Heart right ventricle (tissue), 16 donors: ENCODE results near the gene IPCEF1. TPM values are rescaled to one million over a fixed set of nuclear protein-coding genes. Genes with fewer than 3 reads are reported as not detected.

Experiments used
- ATAC-seq, 8 donors: fragments of 200-7000 bp; cut with Tn5 transposase; one replicate each; pipeline ENCODE4 v1.9.1; 2020; ENCODE audit warnings: mild to moderate bottlenecking in 8 of 8, moderate library complexity in 8 of 8, moderate number of reproducible peaks in 1 of 8
- DNase-seq, 2 donors: peaks; one replicate each; pipeline ENCODE4 v3.0.0-alpha.2; 2020
- H3K27ac ChIP-seq, 10 donors: fragments of 200-600 bp; sonication (generic) in 2 of 10; one replicate each; pipeline versions ENCODE4 v1.5.0 to v1.8.0; 2020 to 2022; ENCODE audit warnings: mild to moderate bottlenecking in 3 of 10
- H3K27me3 ChIP-seq, 7 donors: fragments of 200-600 bp; one replicate each; pipeline ENCODE4 v1.8.0; 2021 to 2022; ENCODE audit warnings: mild to moderate bottlenecking in 2 of 7
- H3K36me3 ChIP-seq, 9 donors: fragments of 200-600 bp; sonication (generic) in 1 of 9; one replicate each; pipeline versions ENCODE4 v1.5.0 to v1.8.0; 2020 to 2022; ENCODE audit warnings: mild to moderate bottlenecking in 2 of 9
- H3K4me1 ChIP-seq, 9 donors: fragments of 200-600 bp; sonication (generic) in 1 of 9; one replicate each; pipeline versions ENCODE4 v1.5.0 to v1.8.0; 2020 to 2022; ENCODE audit warnings: mild to moderate bottlenecking in 4 of 9
- H3K4me3 ChIP-seq, 10 donors: fragments of 200-600 bp; sonication (generic) in 2 of 10; one replicate each; pipeline versions ENCODE4 v1.5.0 to v1.8.0; 2020 to 2022; ENCODE audit warnings: mild to moderate bottlenecking in 7 of 10, moderate library complexity in 2 of 10
- H3K9me3 ChIP-seq, 11 donors: fragments of 200-600 bp in 10 of 11; sonication (generic) in 2 of 11; one replicate each; pipeline versions ENCODE4 v1.5.0 to v1.8.0; 2013 to 2022; ENCODE audit warnings: mild to moderate bottlenecking in 2 of 11, control low read depth in 1 of 11, moderate library complexity in 1 of 11
- WGBS, 2 donors: extraction: QIAGEN DNeasy Blood & Tissue Kit; methylation state at CpG; one replicate each; pipeline ENCODE4 v1.1.7; 2013; ENCODE audit warnings: inconsistent platforms in 1 of 2; 5-methylcytosine and 5-hydroxymethylcytosine counted together
- intact Hi-C, 10 donors: fragments of 100-400 bp; cut with DNase I; formaldehyde crosslinking; loops; one replicate each; pipeline versions ENCODE4 v1.11.1 to v1.14.2; 2022
- polyA plus RNA-seq, 2 donors: library from polyadenylated mRNA; stranded (reverse); fragments of 200-250 nt; gene quantifications; one replicate each; pipeline ENCODE4 v1.2.3, GENCODE V29; 2013
- total RNA-seq, 10 donors: library from RNA; stranded (reverse); fragmentation: NEBNext Ultra II Directional in 3 of 10; extraction: Animal tissue kit (Norgen Biotek cat#: 25700) in 3 of 10; gene quantifications; one replicate each; pipeline versions ENCODE4 v1.2.1 to v1.2.4, GENCODE V29; 2021 to 2023
- TF ChIP-seq, protein P1 (sequence below), 9 donors: fragments of 200-600 bp; sonication (generic) in 2 of 9; IDR thresholded peaks; one replicate each; pipeline versions ENCODE4 v1.5.0 to v1.8.0; 2021 to 2022; ENCODE audit warnings: antibody characterized with exemption in 9 of 9, mild to moderate bottlenecking in 5 of 9, moderate library complexity in 1 of 9
- donor health status: Arrhythmogenic right ventricular cardiomyopathy.
- donor health status: ischemic (EF 13 %, LVEDD 7.1; RV severe dilation, severe dysfunction).
- donor health status: healthy with polysubstance abuse.
- donor health status: DM: no; HTN: yes; CAD: no.
- donor health status: DM: no; HTN: no; CAD: no.
- donor health status: ischemic (EF 25% LVEDD 6.9; RV normal size, moderate dysfunction).
- donor health status: ischemic (EF 25% LVEDD 5.7; RV mildly dilated, moderate dysfunction).
- donor health status: healthy.
- donor health status: DM: yes; HTN: yes; CAD: no.
- donor health status: Ischemic cardiomyopathy.
- donor health status: ischemic (EF 35%, LVEDD 5.7; RV mildly dilated, moderate dysfunction).
- donor health status: nonischemic (EF 11% LVEDD 7.7; RV severe dilation, severe dysfunction).
- donor health status: DM: yes; HTN: yes; CAD: no.
- donor health status: PGD.
- donor health status: ischemic (EF 29% LVEDD 5.4; RV normal size, mild dysfunction).
- donor health status: nonischemic (EF 23%, LVEDD 6.1; RV moderate dilation, normal function).

Gene IPCEF1
- total and polyA plus RNA-seq, 12 donors = 0.06 to 5.0 (median 1.4) TPM

DNA sequence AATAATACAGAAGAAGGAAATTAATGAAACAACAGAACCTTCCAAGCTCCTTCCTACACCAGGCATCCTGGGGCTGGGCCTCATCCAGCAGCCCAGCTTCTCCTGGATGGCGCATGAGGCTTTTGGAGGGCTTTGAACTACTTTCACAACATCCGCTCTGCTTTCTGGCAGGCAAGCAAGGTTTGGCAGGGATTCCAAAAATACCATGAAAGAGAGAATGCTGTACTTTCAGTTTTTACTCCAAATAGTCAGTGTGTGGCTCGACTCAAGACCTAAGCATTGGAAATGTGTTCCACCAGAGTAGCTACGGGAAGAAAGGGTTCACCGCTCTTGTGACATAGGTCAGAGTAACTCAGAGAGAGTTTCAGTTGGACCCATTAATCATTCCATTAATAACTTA lies 192.2 kb downstream of the IPCEF1 start:
- no peak overlapping the region for H3K4me3 ChIP-seq
- H3K27ac ChIP-seq = peak overlapping the region in 1 of 10 donors; percentile 52
- H3K27me3 ChIP-seq = no peaks in the 10 kb centered on the region
- ATAC-seq (peak in 2 of 8 donors; percentile 44 to 52), DNase-seq (no peak)
- WGBS, 2 donors = 65 to 78% methylated on average over 5 of the region's 5 CpGs
- TF ChIP-seq, protein P1, sequence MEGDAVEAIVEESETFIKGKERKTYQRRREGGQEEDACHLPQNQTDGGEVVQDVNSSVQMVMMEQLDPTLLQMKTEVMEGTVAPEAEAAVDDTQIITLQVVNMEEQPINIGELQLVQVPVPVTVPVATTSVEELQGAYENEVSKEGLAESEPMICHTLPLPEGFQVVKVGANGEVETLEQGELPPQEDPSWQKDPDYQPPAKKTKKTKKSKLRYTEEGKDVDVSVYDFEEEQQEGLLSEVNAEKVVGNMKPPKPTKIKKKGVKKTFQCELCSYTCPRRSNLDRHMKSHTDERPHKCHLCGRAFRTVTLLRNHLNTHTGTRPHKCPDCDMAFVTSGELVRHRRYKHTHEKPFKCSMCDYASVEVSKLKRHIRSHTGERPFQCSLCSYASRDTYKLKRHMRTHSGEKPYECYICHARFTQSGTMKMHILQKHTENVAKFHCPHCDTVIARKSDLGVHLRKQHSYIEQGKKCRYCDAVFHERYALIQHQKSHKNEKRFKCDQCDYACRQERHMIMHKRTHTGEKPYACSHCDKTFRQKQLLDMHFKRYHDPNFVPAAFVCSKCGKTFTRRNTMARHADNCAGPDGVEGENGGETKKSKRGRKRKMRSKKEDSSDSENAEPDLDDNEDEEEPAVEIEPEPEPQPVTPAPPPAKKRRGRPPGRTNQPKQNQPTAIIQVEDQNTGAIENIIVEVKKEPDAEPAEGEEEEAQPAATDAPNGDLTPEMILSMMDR (IDR thresholded peaks at IDR 0.05) = no peak
- intact Hi-C loops = loop anchor here in 1 of 10 donors (10.0 kb wide), 1 partner anchor 90 kb away; no protein-coding TSS in a partner anchor
- H3K36me3 ChIP-seq = no peaks in the 10 kb centered on the region
- H3K9me3 ChIP-seq = peaks cover 0 to 7% (median 0%) of the 10 kb centered on the region in 11 donors
- H3K4me1 ChIP-seq = peaks cover 0 to 68% (median 0%) of the 10 kb centered on the region in 9 donors

DNA sequence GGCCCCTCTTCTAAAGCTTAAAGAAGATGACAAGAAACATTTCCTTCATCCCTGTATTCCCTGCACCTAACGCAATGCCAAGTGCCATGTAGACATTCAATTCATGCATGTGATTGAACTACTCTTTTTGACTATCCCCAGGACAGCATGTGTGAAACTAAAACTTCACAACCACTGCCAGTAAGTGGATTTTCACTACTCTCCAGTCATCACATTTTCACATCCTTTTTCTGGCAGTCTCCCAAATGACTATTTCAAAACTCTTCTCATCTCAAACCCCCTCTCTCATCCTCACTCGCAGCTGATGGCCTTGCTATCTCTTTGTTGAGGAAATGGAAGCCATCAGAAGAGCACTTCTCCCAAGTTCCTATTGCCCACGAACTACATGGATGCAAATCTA lies 194.9 kb downstream of the IPCEF1 start:
- Histone ChIP-seq H3K27ac (no peak overlapping the region), H3K9me3 (peaks cover 0 to 7% (median 0%) of the 10 kb centered on the region in 11 donors), H3K27me3 (no peaks in the 10 kb centered on the region), H3K36me3 (no peaks in the 10 kb centered on the region), H3K4me1 (peaks cover 0 to 61% (median 0%) of the 10 kb centered on the region in 9 donors), H3K4me3 (no peak overlapping the region)
- intact Hi-C loops = loop anchor here in 1 of 10 donors (10.0 kb wide), 1 partner anchor 93 kb away; no protein-coding TSS in a partner anchor
- TF ChIP-seq, protein P1 (IDR thresholded peaks at IDR 0.05) = no peak
- WGBS, 2 donors = 79 to 82% methylated on average over 3 of the region's 3 CpGs
- peak in 1 of 8 donors; percentile 38 for ATAC-seq
- no peak for DNase-seq

DNA sequence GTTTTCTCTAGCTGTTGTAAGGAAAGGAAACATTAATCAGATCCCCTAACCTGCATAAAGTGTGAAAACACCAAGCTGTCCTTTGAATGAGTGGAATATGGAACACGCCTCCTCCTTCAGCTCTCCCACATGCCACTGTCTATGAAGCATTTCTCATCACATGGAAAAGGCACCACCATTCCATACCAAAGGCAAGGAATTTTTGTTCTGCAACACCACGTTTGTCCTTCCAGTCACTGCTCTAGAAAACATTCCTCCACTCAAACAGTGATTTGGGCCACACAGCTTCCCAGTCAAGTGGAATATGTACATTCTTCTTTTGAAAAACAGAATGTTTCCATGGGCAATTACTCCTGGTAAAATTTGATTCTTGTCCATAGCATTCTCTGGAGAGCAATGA lies 197.5 kb downstream of the IPCEF1 start:
- Histone ChIP-seq H3K4me1 (peaks cover 0 to 50% (median 0%) of the 10 kb centered on the region in 9 donors), H3K27ac (no peak overlapping the region), H3K27me3 (no peaks in the 10 kb centered on the region), H3K9me3 (no peaks in the 10 kb centered on the region), H3K36me3 (no peaks in the 10 kb centered on the region), H3K4me3 (no peak overlapping the region)
- ATAC-seq (no peak), DNase-seq (no peak)
- TF ChIP-seq, protein P1 (IDR thresholded peaks at IDR 0.05) = no peak
- 89 to 90% methylated on average over 2 of the region's 2 CpGs for WGBS, 2 donors
- intact Hi-C loops = loop anchor here in 9 of 10 donors (5.0 to 10.0 kb wide), 7 partner anchors 118 to 646 kb away; no protein-coding TSS in a partner anchor

DNA sequence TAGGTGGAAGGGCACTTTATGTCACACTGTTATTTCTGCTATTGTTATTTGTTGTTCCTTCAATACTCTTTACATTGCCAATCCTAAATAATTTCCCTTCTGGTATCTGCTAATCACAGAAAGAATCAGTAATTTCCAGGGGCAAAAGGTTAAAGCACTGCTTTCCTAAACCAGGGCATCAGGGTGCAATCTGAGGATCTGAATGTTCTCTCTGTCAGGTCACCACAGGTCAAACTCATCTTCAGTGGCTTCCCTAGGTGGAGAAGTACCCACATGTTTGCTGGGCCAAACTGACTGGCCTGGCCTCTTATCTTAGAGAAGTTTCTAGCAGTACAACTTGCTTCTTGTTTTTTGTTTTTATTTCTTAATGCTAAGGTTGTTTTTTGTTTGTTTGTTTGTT lies 198.9 kb downstream of the IPCEF1 start:
- no peaks in the 10 kb centered on the region for H3K9me3 ChIP-seq
- H3K27me3 ChIP-seq = no peaks in the 10 kb centered on the region
- TF ChIP-seq, protein P1 (IDR thresholded peaks at IDR 0.05) = no peak
- no peaks in the 10 kb centered on the region for H3K36me3 ChIP-seq
- H3K4me1 ChIP-seq = peaks cover 0 to 45% (median 0%) of the 10 kb centered on the region in 9 donors
- no peak overlapping the region for H3K4me3 ChIP-seq
- peak overlapping the region in 1 of 10 donors; percentile 41 for H3K27ac ChIP-seq
- intact Hi-C loops = loop anchor here (2.0 to 10.0 kb wide), 8 partner anchors 119 to 647 kb away; no protein-coding TSS in a partner anchor
- DNase-seq = no peak
- no peak for ATAC-seq
